GM12878 (cell line): Measurements from ENCODE around the gene FBXO7. TPM values are rescaled to one million over a fixed set of nuclear protein-coding genes. Genes with fewer than 3 reads are reported as not detected.

Experiments
- ATAC-seq: fragments of 200-7000 bp; cut with Tn5 transposase; 3 replicates; pipeline ENCODE4 v1.9.1; 2020; ENCODE audit warnings: mild to moderate bottlenecking, moderate library complexity
- BruUV-seq: library from RNA; stranded (reverse); fragments of 400-500 nt; replicated peaks from 2 replicates; lab custom pipeline; 2021; lab: Mats Ljungman, UMichigan
- CTCF ChIA-PET: fragments of 300-600 bp; sonication (Branson Sonifier 250); formaldehyde crosslinking; extraction: SDS; loops from one replicate; lab custom pipeline; 2021; ENCODE audit warnings: inconsistent platforms; lab: Yijun Ruan, JAX
- POLR2A ChIA-PET: fragments of 350-600 bp; formaldehyde crosslinking; extraction: SDS; loops from one replicate; lab custom pipeline; 2021; ENCODE audit warnings: inconsistent platforms; lab: Charles Lee
- RAD21 ChIA-PET: fragments of 300-600 bp; sonication (Branson Sonifier 250); formaldehyde crosslinking; loops from one replicate; lab custom pipeline; 2023; ENCODE audit warnings: antibody characterized with exemption; ENCODE audit not compliant: unreplicated experiment; lab: Charles Lee
- SMC1A ChIA-PET: fragments of 300-600 bp; sonication (Branson Sonifier 250); formaldehyde crosslinking; loops from one replicate; lab custom pipeline; 2023; ENCODE audit not compliant: unreplicated experiment, uncharacterized antibody; lab: Charles Lee
- DNase-seq: peaks from one replicate; pipeline ENCODE4 v3.0.0-alpha.2; 2011; ENCODE audit warnings: low read depth, low spot score
- FAIRE-seq: peaks from 3 replicates; lab custom pipeline; 2011; peaks lifted over from hg19 to GRCh38; lab: Jason Lieb, UNC
- H2AFZ ChIP-seq: 2 replicates; pipeline ENCODE4 v1.6.0; 2011; ENCODE audit warnings: low read depth, low read length, control low read depth; ENCODE audit not compliant: control insufficient read depth
- H3K27ac ChIP-seq: 2 replicates; pipeline ENCODE4 v1.5.1; 2011; ENCODE audit warnings: control low read depth; ENCODE audit not compliant: control insufficient read depth, insufficient read depth
- H3K27me3 ChIP-seq, 2 experiments: replicated peaks in 1 of 2; 2 replicates each; pipeline versions ENCODE4 v1.6.0 to v1.6.1; 2011; ENCODE audit warnings: low read length in 1 of 2; ENCODE audit not compliant: control insufficient read depth in 2 of 2, insufficient read depth in 2 of 2
- H3K36me3 ChIP-seq, 2 experiments: 2 replicates each; pipeline ENCODE4 v1.5.1; 2011; ENCODE audit warnings: low read length in 1 of 2; ENCODE audit not compliant: control insufficient read depth in 2 of 2, insufficient read depth in 2 of 2
- H3K4me1 ChIP-seq: 2 replicates; pipeline ENCODE4 v1.6.1; 2011; ENCODE audit warnings: mild to moderate bottlenecking, low read length, moderate library complexity, mixed read lengths; ENCODE audit not compliant: control insufficient read depth, insufficient read depth
- H3K4me2 ChIP-seq: 2 replicates; pipeline ENCODE4 v1.6.0; 2011; ENCODE audit warnings: control low read depth; ENCODE audit not compliant: control insufficient read depth, insufficient read depth
- H3K4me3 ChIP-seq: fragments of 200-600 bp; sonication (generic); 2 replicates; pipeline ENCODE4 v1.5.1; 2016
- H3K79me2 ChIP-seq: 2 replicates; pipeline ENCODE4 v1.6.0; 2011; ENCODE audit warnings: low read length; ENCODE audit not compliant: control insufficient read depth, insufficient read depth
- H3K9ac ChIP-seq: 2 replicates; pipeline ENCODE4 v1.8.0; 2011; ENCODE audit warnings: low read length, control low read depth, mixed read lengths; ENCODE audit not compliant: control insufficient read depth, insufficient read depth
- H3K9me3 ChIP-seq: replicated peaks from 3 replicates; pipeline ENCODE4 v1.5.1; 2011; ENCODE audit warnings: mild to moderate bottlenecking, low read length; ENCODE audit not compliant: control insufficient read depth, insufficient read depth
- H4K20me1 ChIP-seq: 2 replicates; pipeline ENCODE4 v1.6.0; 2011; ENCODE audit not compliant: control insufficient read depth, insufficient read depth
- BACH1 ChIP-seq: fragments of 450-650 bp; IDR thresholded peaks from 2 replicates; pipeline ENCODE4 v1.6.1; 2017; ENCODE audit warnings: mild to moderate bottlenecking, borderline replicate concordance
- BCL11A ChIP-seq: IDR thresholded peaks from 2 replicates; pipeline ENCODE4 v1.6.1; 2011; ENCODE audit warnings: low read depth, low read length
- BMI1 ChIP-seq: fragments of 450-650 bp; IDR thresholded peaks from 2 replicates; pipeline ENCODE4 v1.6.1; 2016; ENCODE audit warnings: mild to moderate bottlenecking, moderate library complexity, borderline replicate concordance
- CBX3 ChIP-seq: fragments of 200-600 bp; sonication (generic); IDR thresholded peaks from 2 replicates; pipeline ENCODE4 v1.6.1; 2016; ENCODE audit warnings: low read depth, borderline replicate concordance
- CHD2 ChIP-seq: IDR thresholded peaks from 2 replicates; pipeline ENCODE4 v1.6.1; 2011; ENCODE audit warnings: low read depth, low read length, improper control_type of control experiment, borderline replicate concordance
- DPF2 ChIP-seq: fragments of 450-650 bp; IDR thresholded peaks from 2 replicates; pipeline ENCODE4 v1.6.1; 2017; ENCODE audit warnings: mild to moderate bottlenecking
- E4F1 ChIP-seq: fragments of 450-650 bp; IDR thresholded peaks from 2 replicates; pipeline ENCODE4 v1.6.1; 2018; ENCODE audit warnings: borderline replicate concordance, mild to moderate bottlenecking; ENCODE audit not compliant: partially characterized antibody
- EED ChIP-seq: sonication (generic); IDR thresholded peaks from 2 replicates; pipeline ENCODE4 v1.6.1; 2016; ENCODE audit warnings: antibody characterized with exemption, low read depth
- EGR1 ChIP-seq, 2 experiments: IDR thresholded peaks; 1 replicate in 1 of 2; 2 replicates in 1 of 2; pipeline ENCODE4 v1.6.1; 2011 to 2012; ENCODE audit warnings: low read depth in 2 of 2, low read length in 2 of 2, borderline replicate concordance in 1 of 2, mild to moderate bottlenecking in 1 of 2, moderate library complexity in 1 of 2
- EP300 ChIP-seq, 2 experiments: fragments of 150-350 bp in 1 of 2; IDR thresholded peaks; 2 replicates each; pipeline ENCODE4 v1.6.1; 2011 to 2012; ENCODE audit warnings: low read depth in 2 of 2, low read length in 2 of 2, borderline replicate concordance in 1 of 2, improper control_type of control experiment in 1 of 2, inconsistent platforms in 1 of 2; ENCODE audit not compliant: control insufficient read depth in 1 of 2
- FOXM1 ChIP-seq: IDR thresholded peaks from 2 replicates; pipeline ENCODE4 v1.6.1; 2012; ENCODE audit warnings: low read depth, mild to moderate bottlenecking, inconsistent platforms, low read length, moderate library complexity
- IKZF2 ChIP-seq, 2 experiments: fragments of 450-650 bp; IDR thresholded peaks; 2 replicates each; pipeline ENCODE4 v1.6.1; 2017; ENCODE audit warnings: mild to moderate bottlenecking in 2 of 2, moderate library complexity in 2 of 2
- JUNB ChIP-seq: IDR thresholded peaks from 2 replicates; pipeline ENCODE4 v1.6.1; 2016; ENCODE audit warnings: antibody characterized with exemption, mild to moderate bottlenecking
- MTA2 ChIP-seq: fragments of 450-650 bp; IDR thresholded peaks from 2 replicates; pipeline ENCODE4 v1.6.1; 2016; ENCODE audit warnings: low read depth, mild to moderate bottlenecking, moderate library complexity
- PAX5 ChIP-seq: IDR thresholded peaks from 2 replicates; pipeline ENCODE4 v1.6.1; 2011; ENCODE audit warnings: low read depth, low read length, borderline replicate concordance
- PAX8 ChIP-seq: fragments of 450-650 bp; IDR thresholded peaks from 2 replicates; pipeline ENCODE4 v1.6.1; 2017; ENCODE audit warnings: mild to moderate bottlenecking, moderate library complexity
- RCOR1 ChIP-seq: conservative IDR thresholded peaks from 2 replicates; pipeline ENCODE4 v1.6.1; 2012; ENCODE audit warnings: low read depth, low read length, improper control_type of control experiment
- RELB ChIP-seq: fragments of 450-650 bp; IDR thresholded peaks from 2 replicates; pipeline ENCODE4 v1.6.1; 2017; ENCODE audit warnings: low read depth, mild to moderate bottlenecking, moderate library complexity
- RFX5 ChIP-seq: IDR thresholded peaks from 2 replicates; pipeline ENCODE4 v1.6.1; 2011; ENCODE audit warnings: low read depth, low read length, improper control_type of control experiment
- RUNX3 ChIP-seq: IDR thresholded peaks from 2 replicates; pipeline ENCODE4 v1.6.1; 2012; ENCODE audit warnings: low read length, inconsistent platforms
- SPI1 ChIP-seq: IDR thresholded peaks from 2 replicates; pipeline ENCODE4 v1.6.1; 2011; ENCODE audit warnings: low read depth, mild to moderate bottlenecking, low read length, moderate library complexity, borderline replicate concordance; ENCODE audit not compliant: insufficient read depth
- SRF ChIP-seq, 2 experiments: IDR thresholded peaks; 2 replicates each; pipeline ENCODE4 v1.6.1; 2011; ENCODE audit warnings: low read depth in 2 of 2, low read length in 2 of 2, mild to moderate bottlenecking in 1 of 2, moderate library complexity in 1 of 2
- TBL1XR1 ChIP-seq: IDR thresholded peaks from 2 replicates; pipeline ENCODE4 v1.6.1; 2012; ENCODE audit warnings: low read depth, low read length, improper control_type of control experiment
- WGBS: methylation state at CpG from one replicate; pipeline ENCODE4 v1.1.6; 2016; ENCODE audit warnings: low lambda C conversion rate; ENCODE audit not compliant: insufficient replicate concordance, insufficient coverage; ENCODE audit errors: missing lambda C conversion rate; 5-methylcytosine and 5-hydroxymethylcytosine counted together
- in situ Hi-C: fragments of 300-500 bp; cut with MboI; formaldehyde crosslinking; loops from 9 replicates; pipeline ENCODE4 v1.14.3; 2018; ENCODE audit warnings: mixed read lengths
- intact Hi-C: fragments of 100-400 bp; cut with micrococcal nuclease; formaldehyde crosslinking; loops from one replicate; pipeline ENCODE4 v1.14.2; 2022; ENCODE audit not compliant: unreplicated experiment
- polyA plus RNA-seq, 11 experiments: library from polyadenylated mRNA; depleted of rRNA in 4 of 11; unstranded in 6 of 11; stranded (reverse) in 5 of 11; fragments of >200 nt; fragmentation: Nextera tagmentation in 4 of 11; fragmentation: Illumina TruSeq in 1 of 11; extraction: Ambion mirVana in 4 of 11; extraction: Trizol in 1 of 11; gene quantifications; 1 replicate in 1 of 11; 2 replicates in 10 of 11; pipeline versions ENCODE4 v1.2.1 to v1.2.3, GENCODE V29; 2011 to 2016; ENCODE audit warnings: inconsistent platforms in 2 of 11, missing spikeins in 2 of 11, low read depth in 1 of 11
- total RNA-seq, 4 experiments: library from RNA; depleted of rRNA in 3 of 4; stranded (reverse); fragments of >200 nt in 3 of 4; fragmentation: Illumina TruSeq in 1 of 4; extraction: Trizol in 1 of 4; gene quantifications; 2 replicates each; pipeline versions ENCODE4 v1.2.1 to v1.2.3, GENCODE V29; 2013 to 2021

Gene FBXO7
- total and polyA plus RNA-seq, 10 of the 15 experiments (the other 5 are each of a cell fraction or from before 2014, with no cell fraction given) = 37.3 to 192 (median 110) TPM

DNA sequence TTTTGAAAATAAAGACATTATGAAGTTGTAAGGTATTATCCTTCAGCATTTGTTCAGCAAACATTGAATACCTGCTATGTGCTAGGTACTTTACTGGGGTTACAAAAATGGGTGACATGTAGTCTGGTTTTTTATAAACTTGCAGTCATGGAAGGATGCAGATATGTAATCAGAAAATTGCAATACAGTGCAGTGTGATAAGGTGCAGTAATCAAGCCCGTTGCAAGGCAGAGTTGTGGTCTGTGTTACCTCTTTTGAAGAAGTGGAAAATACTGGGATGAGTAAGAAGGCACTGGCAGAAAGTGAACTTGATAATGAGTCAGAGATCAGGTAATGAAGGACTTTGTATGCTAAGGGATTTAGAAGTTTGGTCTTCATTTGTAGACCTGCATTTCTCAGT, 8.1 kb downstream of the FBXO7 start:
- Histone ChIP-seq H3K4me1 (peaks cover 28% of the 10 kb centered on the region), H3K4me3 (no peak overlapping the region), H4K20me1 (no peaks in the 10 kb centered on the region; the same call in 1 of the 2 replicates), H3K9ac (no peak overlapping the region), H3K27me3 (no peaks in the 10 kb centered on the region), H3K27ac (no peak overlapping the region), H2AFZ (no peak overlapping the region), H3K79me2 (peaks cover 55% of the 10 kb centered on the region), H3K4me2 (peak overlapping the region; percentile 56), H3K36me3 (peaks cover 5 to 35% of the 10 kb centered on the region in 2 experiments; a peak in 3 of 4 replicates), H3K9me3 (no peaks in the 10 kb centered on the region)
- intact Hi-C loops = no loop called here
- 0% methylated on average over 1 of the region's 1 CpG for WGBS
- ChIA-PET POLR2A (no interaction called here), SMC1A (interaction anchor here (0.9 kb wide), 1 partner anchor 8 kb away, joined by 3 read pairs; no protein-coding TSS in a partner anchor), CTCF (interaction anchor here (1.0 to 2.5 kb wide), 2 partner anchors 9 to 84 kb away, joined by 3 to 10 read pairs; no protein-coding TSS in a partner anchor), RAD21 (interaction anchor here (1.3 kb wide), 1 partner anchor 73 kb away, joined by 3 read pairs; no protein-coding TSS in a partner anchor)
- DNase-seq (peak; percentile 39), FAIRE-seq (no peak), ATAC-seq (peak; percentile 83)
- in situ Hi-C loops = no loop called here
- BruUV-seq = no TSS peak
- TF ChIP-seq RELB (peak; percentile 54; the same call in 1 of the 2 replicates), BCL11A (peak; percentile 78), EGR1 (IDR thresholded peaks at IDR 0.05; ENCODE audit: borderline replicate concordance in 1 of 2, low read depth in 2 of 2, low read length in 2 of 2) (no peak), RFX5 (no peak), DPF2 (0 out of 2 replicates have a peak, but pooled peaks have one; percentile 57), CHD2 (no peak), EP300 (IDR thresholded peaks at IDR 0.05; ENCODE audit: borderline replicate concordance in 1 of 2, control insufficient read depth in 1 of 2, low read depth in 2 of 2, low read length in 2 of 2) (peak in 1 of 2 experiments; percentile 79; a peak in 1 of 4 replicates), RUNX3 (peak; percentile 94), EED (0 out of 2 replicates have a peak, but pooled peaks have one; percentile 38), IKZF2 (IDR thresholded peaks at IDR 0.05) (peak in 1 of 2 experiments; percentile 26; a peak in 2 of 4 replicates), SRF (IDR thresholded peaks at IDR 0.05; ENCODE audit: low read depth in 2 of 2, low read length in 2 of 2) (no peak), TBL1XR1 (no peak), SPI1 (peak; percentile 88; the same call in 1 of the 2 replicates), RCOR1 (no peak), E4F1 (no peak), CBX3 (no peak), BMI1 (no peak), PAX8 (no peak), BACH1 (no peak), JUNB (peak; percentile 80), FOXM1 (0 out of 2 replicates have a peak, but pooled peaks have one; percentile 26), MTA2 (peak; percentile 71), PAX5 (no peak)
